Endothelial cell of umbilical vein (primary cell): Measurements from ENCODE around the gene CARD6.

Experiments used
- CTCF ChIP-seq, 2 donors: IDR thresholded peaks; 1 replicate in 1 of 2; 2 replicates in 1 of 2; pipeline ENCODE4 v1.5.1; 2011; ENCODE audit warnings: low read length in 2 of 2, mild to moderate bottlenecking in 2 of 2, moderate library complexity in 2 of 2, control low read depth in 1 of 2, inconsistent platforms in 1 of 2, low read depth in 1 of 2; ENCODE audit not compliant: insufficient read depth in 1 of 2; ENCODE audit errors: extremely low read depth in 1 of 2
- EZH2 ChIP-seq: IDR thresholded peaks from 2 replicates; pipeline ENCODE4 v1.6.1; 2012; ENCODE audit warnings: borderline replicate concordance, low read depth, mild to moderate bottlenecking, moderate library complexity, low read length, inconsistent platforms; ENCODE audit not compliant: severe bottlenecking
- GATA2 ChIP-seq: IDR thresholded peaks from 2 replicates; pipeline ENCODE4 v1.7.0; 2011; ENCODE audit warnings: low read depth, mild to moderate bottlenecking, moderate library complexity, mixed read lengths, low read length; ENCODE audit not compliant: insufficient read length, insufficient read depth
- MAX ChIP-seq: IDR thresholded peaks from 2 replicates; pipeline ENCODE4 v1.6.1; 2011; ENCODE audit not compliant: insufficient read depth, insufficient read length
- POLR2A ChIP-seq: IDR thresholded peaks from 2 replicates; pipeline ENCODE4 v1.6.1; 2012; ENCODE audit warnings: low read depth, mild to moderate bottlenecking, control low read depth, low read length
- POLR2AphosphoS5 ChIP-seq: IDR thresholded peaks from 2 replicates; pipeline ENCODE4 v1.6.1; 2012; ENCODE audit warnings: low read depth, mild to moderate bottlenecking, control low read depth, low read length, moderate library complexity; ENCODE audit not compliant: insufficient read depth

GRCh38 chr5:40796487-40796889 is 44.7 kb upstream of the CARD6 start:
- no peak for TF ChIP-seq POLR2A
- TF ChIP-seq POLR2AphosphoS5 = no peak
- TF ChIP-seq EZH2 = no peak
- TF ChIP-seq CTCF (IDR thresholded peaks at IDR 0.05; ENCODE audit: extremely low read depth in 1 of 2, insufficient read depth in 1 of 2, low read depth in 1 of 2, low read length in 2 of 2) = no peak
- no peak for TF ChIP-seq GATA2
- TF ChIP-seq MAX = no peak
